NCI-H510A (cell line): ENCODE measurements around the gene FCHSD2.

Experiments used
- DNase-seq: peaks from one replicate; lab custom pipeline; 2025; lab: John Stamatoyannopoulos, UW

Gene FCHSD2

DNA sequence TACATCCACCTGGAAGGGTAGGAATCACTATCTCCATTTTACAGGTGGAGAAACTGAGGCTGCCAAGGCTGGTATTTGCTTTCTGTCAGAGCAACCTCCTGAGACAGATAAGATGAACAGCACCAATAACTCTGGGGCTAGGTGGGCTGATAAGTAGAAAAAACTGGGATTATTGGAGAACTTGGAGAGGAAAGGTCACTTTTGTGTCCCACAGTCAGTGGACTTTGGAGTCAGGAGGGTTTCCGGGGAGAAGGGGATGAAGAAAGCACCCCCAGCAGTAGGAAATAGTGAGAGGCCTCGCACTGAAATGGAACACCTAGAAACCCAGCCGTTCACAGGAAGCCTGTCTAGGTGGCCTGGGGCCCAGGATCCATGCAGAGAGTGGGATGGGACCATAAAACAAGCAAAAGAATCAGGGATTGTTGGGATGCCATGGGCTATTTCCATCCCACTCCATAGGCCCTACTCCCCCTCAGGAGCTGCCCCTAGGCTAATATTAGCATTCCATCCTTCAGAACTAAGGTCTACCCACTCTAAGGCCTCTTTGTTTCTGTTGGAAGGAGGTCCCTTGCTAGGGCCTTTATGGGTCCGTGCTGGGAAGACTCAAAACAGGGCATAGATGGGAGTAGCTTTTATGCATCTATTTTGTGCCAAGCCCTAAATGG lies 31.0 kb upstream of the FCHSD2 start:
- no peak for DNase-seq

DNA sequence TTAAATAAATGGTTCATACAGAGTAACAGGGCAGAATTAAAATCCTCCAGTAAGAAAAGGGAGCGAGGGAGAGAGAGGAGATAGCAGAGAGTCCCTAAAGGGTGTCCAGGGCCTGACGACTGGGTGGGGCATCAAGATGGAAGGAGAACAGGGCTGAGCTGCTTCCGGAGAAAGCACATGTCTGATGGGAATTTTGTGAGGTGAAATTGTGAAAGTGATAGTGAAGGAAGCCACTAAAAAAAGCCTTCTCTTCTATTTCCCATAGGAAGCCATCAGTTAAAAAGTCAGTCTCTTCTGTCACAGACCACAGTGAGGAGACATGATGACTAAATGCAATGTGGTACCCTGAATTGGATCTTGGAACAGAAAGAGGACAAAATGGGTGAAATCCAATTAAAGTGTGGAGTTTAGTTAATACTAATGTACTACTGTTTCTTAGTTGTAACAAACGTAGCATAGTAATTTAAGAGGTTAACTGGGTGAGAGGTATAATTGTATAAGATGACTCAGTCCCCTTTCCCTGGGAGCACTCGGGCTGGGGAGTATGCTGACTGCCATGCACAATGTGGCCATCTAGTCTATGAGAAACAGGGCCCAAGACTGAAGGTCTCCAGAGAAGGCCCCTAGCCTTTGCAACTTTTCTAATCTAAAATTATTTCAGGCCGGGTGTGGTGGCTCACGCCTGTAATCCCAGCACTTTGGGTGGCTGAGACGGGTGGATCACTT lies 29.5 kb upstream of the FCHSD2 start:
- DNase-seq, result no peak

DNA sequence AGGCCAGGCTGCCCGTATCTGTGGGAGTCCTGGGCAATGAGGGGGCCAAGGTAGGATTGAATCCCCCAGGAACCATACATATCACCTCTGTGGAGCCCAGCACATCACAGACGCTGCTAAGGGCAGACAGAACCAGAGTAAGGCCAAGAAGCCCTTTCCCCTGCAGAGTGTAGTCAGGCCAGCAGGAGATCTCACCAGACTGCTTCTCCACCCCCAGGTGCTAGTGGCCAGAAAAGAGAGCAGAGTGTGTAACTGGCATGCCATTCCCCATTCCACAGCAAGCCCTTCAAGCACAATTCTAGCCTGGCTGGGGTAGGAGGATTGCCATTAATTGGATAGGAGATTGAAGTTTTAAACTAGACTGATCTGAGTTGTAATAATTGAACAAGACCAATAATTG lies 28.0 kb upstream of the FCHSD2 start:
- DNase-seq, result no peak

DNA sequence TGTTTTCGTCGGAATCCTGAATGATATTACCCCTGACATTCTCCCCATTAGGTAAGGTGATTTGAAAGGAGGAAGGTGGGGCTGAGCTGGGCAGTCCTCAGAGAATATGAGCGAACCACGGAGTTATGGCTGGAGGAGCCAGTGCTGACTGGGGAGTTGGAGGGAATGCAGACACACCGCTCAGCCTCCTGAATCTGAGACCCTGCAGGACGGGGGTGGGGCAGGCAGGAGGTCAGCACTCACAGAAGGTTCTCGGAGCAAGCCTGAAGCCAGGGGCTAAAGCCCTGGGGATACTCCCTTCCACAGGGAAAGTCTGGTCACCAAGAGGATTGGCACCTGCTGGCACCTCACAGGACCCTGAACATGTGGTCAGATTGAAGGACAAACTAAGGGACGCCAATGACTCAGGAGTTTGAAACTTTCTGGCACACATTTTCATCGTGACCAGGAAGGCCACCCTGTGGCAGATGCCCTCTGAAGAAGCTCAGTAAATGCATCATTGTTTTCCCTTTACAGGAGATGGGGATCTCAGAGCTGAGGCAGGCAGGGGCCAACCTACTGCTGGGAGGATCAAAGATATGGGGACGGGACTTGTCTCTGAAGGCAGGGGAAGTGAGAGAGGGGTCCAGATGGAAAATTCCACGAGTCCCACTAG lies 26.9 kb upstream of the FCHSD2 start:
- no peak for DNase-seq

- no peak for DNase-seq
Measured at GRCh38 chr11:73167363-73167954, 25.3 kb upstream of the FCHSD2 start.

DNA sequence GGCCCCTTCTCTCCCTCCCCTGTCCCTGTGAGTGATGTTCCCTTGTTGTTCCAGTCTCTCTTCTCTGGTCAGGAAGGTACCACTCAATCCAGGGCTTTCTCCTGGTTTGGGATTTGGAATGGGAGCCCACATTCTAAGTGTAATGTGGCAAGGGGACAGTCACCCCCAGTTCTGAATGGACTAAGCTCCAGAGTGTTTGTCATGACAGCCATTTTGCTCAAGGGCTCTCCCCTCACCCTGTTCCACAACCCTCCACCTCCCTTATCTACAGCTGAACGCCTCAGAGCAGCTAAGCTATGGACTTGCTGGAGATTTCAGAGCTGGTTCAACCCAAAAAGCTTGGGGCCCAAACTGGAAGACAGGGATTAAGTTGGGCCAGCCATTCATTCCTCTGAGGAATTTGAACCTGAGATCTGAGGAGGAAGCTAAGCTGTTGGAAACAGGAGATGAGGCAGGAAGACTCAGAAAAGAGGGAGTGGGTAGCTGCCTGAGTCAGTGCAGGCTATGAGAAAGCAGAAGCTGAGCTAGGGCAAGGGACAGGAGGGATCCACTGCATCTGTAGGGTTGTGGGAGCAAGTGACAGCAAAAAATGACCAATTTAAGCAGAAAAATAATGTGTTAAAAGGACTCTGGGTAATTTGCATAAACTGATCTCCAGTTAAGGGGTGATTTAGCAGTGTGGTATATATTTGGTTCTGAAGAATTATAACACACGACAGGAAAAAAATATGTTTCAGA lies 22.9 kb upstream of the FCHSD2 start:
- no peak for DNase-seq

- DNase-seq, result no peak
Measured at GRCh38 chr11:73163638-73164174, 21.6 kb upstream of the FCHSD2 start.

GRCh38 chr11:73162196-73162740 lies 20.1 kb upstream of the FCHSD2 start:
- no peak for DNase-seq

DNA sequence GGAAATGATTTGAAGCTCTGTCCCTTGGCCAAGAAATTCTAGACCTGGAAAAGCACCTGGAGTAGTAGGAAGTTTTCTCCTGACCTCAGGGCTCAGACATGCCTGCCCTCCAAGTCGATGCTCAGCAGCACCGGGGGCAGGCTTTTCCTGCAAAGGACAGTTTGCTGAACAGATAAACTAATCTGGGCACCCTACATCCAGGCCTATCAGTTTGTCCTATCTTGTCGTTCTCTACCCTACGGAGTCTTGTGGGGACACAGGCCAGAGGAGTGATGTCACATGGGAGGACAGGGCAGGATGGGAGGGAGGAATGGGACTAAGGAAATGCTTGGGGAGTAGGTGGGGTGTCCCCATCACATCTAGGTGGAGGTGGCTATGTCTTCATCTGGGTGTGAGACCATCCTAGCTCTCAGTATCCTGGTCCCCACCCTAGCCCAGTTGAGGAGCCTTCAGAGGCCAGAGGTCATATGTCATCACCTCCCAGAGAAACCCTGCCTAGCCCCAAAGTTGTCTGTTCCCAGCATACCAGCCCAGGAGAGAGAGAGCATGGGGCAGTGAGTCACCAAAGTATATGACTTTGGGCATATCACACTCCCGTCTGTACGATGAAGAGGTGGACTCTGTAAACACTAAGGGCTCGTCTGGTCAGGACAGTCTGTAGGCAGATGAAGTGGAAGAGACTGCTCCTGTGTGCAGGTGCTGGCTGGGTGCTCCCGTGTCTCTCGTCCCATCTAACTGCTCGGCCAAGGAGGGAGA lies 18.1 kb upstream of the FCHSD2 start:
- no peak for DNase-seq

DNA sequence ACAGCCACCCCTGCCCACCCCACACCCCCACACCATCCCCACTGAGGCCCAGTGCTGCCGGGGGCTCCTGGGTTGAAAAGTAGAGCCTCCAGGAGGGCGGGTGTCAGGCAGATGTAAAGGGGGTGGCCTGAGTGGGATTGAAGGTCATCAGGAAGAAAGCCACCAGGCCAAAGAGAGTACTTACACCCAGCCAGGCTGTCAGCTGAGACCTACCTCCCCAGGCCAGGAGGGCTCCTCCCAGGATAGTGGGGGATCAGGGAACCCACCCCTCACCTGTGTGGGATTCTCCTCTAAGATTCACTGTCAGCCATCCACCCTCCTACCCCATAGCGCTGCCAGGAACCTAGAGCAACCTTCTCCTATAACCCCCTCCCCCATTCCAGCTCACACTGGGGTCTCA lies 17.2 kb upstream of the FCHSD2 start:
- no peak for DNase-seq

- DNase-seq, result no peak
Measured at GRCh38 chr11:73158356-73159051, 16.4 kb upstream of the FCHSD2 start.

DNA sequence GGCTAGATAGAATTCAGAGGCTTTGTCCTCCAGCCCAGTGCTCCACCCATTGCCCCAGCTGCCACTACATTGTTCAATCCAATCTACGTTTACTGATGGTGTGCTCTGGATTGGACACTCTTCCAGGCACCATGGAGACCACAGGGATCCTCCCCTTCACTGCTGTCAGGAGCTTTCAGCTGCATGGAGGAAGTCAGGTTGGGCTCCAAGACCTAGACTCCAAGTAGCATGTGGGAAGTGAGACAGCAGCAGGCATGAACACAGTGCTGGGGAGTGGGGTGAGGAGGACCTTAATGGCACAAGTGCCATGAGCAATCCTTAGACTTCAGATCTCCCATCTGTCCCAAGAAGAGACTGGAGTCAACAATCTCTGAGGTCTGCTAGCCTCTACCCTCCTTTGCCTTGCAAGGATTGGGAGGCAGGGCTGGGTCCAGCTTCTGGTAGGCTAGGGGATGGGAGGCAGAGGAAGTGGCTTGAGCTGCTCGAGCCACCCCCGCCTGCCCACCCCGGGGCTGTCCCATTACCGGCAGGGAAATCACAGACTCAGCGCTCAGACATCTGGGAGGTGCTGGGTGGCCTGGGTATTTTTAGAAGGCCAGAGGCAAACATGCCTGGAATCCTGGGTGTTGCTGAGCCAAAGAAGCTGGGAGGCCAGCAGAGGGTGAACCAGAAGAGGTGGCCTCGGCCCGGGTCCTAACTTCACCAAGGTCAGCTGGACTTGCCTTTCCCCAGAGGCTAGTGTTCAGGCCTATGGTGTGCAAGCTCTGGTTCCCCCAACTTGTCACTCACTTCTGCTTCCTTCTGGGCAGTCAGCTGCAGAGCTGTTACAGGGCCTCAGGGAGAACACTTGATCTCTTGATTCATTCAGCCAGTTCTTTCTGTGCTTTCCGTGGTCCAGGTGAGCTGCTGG lies 15.2 kb upstream of the FCHSD2 start:
- no peak for DNase-seq

DNA sequence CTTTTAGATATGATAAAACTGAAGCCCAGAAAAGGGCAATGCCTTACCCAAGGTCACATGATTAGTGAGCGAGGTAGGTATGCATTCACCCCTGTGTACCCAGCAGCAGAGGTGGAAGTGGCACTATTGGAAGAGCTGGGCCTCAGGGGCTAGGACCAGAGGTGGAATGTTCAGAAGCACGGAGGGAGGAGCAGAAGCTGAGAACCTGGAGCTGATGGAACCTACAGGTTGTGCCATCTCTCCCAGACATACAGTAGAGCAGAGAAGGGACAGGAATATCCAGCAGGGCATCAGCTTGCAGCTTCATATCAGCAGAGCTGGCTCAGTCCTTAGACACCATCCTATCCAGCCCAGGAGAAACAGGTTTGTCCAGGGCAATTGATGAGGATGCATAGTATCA lies 14.6 kb upstream of the FCHSD2 start:
- no peak for DNase-seq

GRCh38 chr11:73156114-73156513 lies 14.0 kb upstream of the FCHSD2 start:
- no peak for DNase-seq

DNA sequence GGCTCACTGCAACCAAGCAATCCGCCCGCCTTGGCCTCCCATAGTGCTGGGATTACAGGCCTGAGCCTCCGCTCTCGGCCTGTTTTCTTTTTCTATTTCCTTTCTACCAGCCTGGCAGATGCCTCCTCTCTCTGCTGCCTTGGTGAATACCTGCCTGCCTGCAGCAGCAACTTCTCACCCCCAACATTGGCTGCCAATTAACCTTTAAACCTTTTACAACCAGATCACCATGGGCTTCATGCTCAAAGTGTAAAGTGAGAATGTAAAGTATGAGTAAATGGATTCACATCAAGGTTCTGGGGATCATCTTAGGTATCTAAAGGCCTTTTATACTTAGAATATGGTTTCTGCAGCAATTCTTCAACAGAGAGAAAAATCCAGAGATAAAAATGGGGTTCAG lies 13.0 kb upstream of the FCHSD2 start:
- DNase-seq, result no peak

GRCh38 chr11:73154178-73154577 lies 12.1 kb upstream of the FCHSD2 start:
- DNase-seq, result no peak

- peak; percentile 64 for DNase-seq
Measured at GRCh38 chr11:73152861-73153483, 10.9 kb upstream of the FCHSD2 start.

DNA sequence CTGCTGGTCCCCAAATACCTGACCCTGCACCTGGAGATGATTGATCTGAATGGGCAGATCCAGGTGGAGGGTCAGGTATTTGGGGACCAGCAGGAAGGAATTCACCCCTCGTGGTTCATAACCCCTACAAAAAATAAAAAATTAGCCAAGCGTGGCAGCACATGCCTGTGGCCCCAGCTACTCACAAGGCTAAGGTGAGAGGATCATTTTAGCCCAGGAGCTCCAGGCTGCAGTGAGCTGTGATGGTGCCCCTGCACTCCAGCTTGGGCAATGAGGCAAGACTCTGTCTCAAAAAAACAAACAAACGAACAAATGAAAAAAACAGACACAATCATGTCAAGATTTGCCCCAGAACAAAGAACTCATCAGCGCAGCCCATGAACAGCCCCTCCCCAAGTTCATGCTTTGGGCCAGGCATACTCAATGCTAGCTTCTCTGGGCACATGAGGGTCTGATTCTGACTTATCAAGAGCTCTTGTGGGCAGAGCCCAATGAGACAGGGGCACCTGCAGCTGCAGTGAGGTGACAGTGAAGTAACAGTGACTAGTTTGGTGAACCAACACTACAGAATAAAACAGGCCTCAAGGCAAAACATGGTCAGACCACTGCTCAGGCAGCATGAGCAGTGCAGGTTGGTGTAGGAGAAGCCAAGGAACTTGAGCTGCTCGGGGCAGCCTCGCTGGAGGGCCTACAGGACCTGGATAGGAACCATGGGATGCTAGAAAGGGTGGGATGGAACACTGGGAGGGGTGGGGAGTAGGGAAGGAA lies 10.2 kb upstream of the FCHSD2 start:
- no peak for DNase-seq
